AG04450 (cell line): Measurements from ENCODE around the gene LRP1B. TPM values are rescaled to one million over a fixed set of nuclear protein-coding genes. Genes with fewer than 3 reads are reported as not detected.

Experiments
- CTCF ChIA-PET: fragments of 300-600, 350-600 bp; formaldehyde crosslinking; extraction: SDS; loops from one replicate; lab custom pipeline; 2022; ENCODE audit warnings: antibody characterized with exemption, inconsistent platforms; lab: Charles Lee
- POLR2A ChIA-PET: fragments of 350-600 bp; formaldehyde crosslinking; extraction: SDS; loops from one replicate; lab custom pipeline; 2021; ENCODE audit warnings: antibody characterized with exemption, inconsistent platforms; lab: Yijun Ruan, JAX
- DNase-seq: peaks from one replicate; pipeline ENCODE4 v3.0.0-alpha.2; 2011; ENCODE audit warnings: low read depth, low spot score
- H3K27ac ChIP-seq: one replicate; pipeline ENCODE4 v1.5.1; 2012; ENCODE audit warnings: low read depth, low read length, control low read depth
- H3K27me3 ChIP-seq: one replicate; pipeline ENCODE4 v1.6.0; 2012; ENCODE audit warnings: low read length; ENCODE audit not compliant: control insufficient read depth, insufficient read depth
- H3K4me3 ChIP-seq: 2 replicates; pipeline ENCODE4 v1.5.1; 2011; ENCODE audit warnings: mild to moderate bottlenecking, low read depth, low read length, control low read depth
- H3K9me3 ChIP-seq: 2 replicates; pipeline ENCODE4 v1.5.1; 2012; ENCODE audit warnings: low read length; ENCODE audit not compliant: control insufficient read depth, insufficient read depth
- polyA plus RNA-seq: library from polyadenylated mRNA; depleted of rRNA; stranded (reverse); fragments of >200 nt; gene quantifications from 2 replicates; pipeline ENCODE4 v1.2.3, GENCODE V29; 2011
- TF ChIP-seq, protein P1 (sequence below): IDR thresholded peaks from 2 replicates; pipeline ENCODE4 v1.5.1; 2011; ENCODE audit warnings: low read depth, low read length, control low read depth, inconsistent platforms

Gene LRP1B
- polyA plus RNA-seq, 1 experiment, result 0.15 TPM

DNA sequence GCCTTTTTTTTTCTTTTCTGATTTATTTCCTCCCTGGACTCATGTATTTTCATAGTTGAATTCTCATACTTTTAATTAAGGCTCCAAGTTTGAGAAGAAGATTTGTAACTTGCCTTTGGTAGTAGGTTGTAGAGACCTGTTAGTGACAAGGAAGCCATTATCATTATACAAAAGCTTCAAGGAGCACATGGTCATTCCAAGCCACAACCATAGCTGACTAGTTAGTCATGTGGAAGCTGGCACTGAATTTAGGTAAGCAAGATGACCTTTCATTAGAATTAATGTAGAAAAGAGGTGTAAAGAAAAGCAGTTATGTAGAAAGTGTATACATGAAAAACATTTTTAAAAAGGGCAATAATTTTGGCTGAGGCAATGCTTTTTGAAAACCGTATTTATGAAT lies 89.7 kb downstream of the LRP1B start:
- Histone ChIP-seq H3K9me3 (no peaks in the 10 kb centered on the region), H3K27ac (no peak overlapping the region), H3K4me3 (no peak overlapping the region), H3K27me3 (no peaks in the 10 kb centered on the region)
- TF ChIP-seq, protein P1, sequence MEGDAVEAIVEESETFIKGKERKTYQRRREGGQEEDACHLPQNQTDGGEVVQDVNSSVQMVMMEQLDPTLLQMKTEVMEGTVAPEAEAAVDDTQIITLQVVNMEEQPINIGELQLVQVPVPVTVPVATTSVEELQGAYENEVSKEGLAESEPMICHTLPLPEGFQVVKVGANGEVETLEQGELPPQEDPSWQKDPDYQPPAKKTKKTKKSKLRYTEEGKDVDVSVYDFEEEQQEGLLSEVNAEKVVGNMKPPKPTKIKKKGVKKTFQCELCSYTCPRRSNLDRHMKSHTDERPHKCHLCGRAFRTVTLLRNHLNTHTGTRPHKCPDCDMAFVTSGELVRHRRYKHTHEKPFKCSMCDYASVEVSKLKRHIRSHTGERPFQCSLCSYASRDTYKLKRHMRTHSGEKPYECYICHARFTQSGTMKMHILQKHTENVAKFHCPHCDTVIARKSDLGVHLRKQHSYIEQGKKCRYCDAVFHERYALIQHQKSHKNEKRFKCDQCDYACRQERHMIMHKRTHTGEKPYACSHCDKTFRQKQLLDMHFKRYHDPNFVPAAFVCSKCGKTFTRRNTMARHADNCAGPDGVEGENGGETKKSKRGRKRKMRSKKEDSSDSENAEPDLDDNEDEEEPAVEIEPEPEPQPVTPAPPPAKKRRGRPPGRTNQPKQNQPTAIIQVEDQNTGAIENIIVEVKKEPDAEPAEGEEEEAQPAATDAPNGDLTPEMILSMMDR, result no peak
- DNase-seq, result no peak
- ChIA-PET CTCF (no interaction called here), POLR2A (no interaction called here)

DNA sequence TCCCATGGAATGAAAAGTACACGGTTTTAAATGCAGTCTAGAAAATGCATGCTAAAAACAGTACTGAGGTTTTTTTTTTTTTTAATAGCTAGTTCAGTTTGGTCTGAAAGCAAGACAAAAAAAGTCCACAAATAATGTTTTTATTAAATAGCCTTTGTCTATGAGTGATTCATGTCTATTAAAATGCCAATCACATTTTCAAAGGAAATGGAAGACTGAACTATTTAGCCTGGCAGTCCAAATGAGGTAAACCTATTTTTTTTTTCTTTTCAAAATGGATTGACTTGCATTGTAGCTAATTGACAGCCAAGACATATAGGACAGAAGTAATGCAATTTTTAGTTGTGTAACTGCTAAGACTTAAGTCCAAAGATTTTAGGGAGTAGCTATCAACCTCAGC lies 90.3 kb downstream of the LRP1B start:
- ChIA-PET CTCF (no interaction called here), POLR2A (no interaction called here)
- DNase-seq, result no peak
- Histone ChIP-seq H3K9me3 (no peaks in the 10 kb centered on the region), H3K27ac (no peak overlapping the region), H3K4me3 (no peak overlapping the region), H3K27me3 (no peaks in the 10 kb centered on the region)
- TF ChIP-seq, protein P1, result no peak

DNA sequence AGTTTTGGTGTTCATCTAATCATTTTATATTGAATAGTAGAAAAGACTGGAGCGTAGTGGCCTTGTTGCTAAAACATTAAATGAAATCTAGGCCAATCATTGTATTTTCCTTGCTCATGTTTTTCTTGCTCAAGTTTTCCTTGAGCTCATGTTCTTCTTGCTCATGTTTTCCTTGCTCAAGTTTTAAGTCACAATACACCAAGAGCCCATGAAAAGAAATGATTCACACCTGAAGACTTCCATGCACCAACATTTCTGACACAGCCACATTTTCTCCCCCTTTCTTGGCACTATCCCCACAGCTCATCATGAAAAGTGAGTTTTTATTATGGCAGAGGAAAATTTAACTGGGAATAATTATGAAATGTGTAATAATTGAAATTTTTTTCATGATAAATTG lies 92.0 kb downstream of the LRP1B start:
- TF ChIP-seq, protein P1, result no peak
- DNase-seq, result no peak
- CTCF ChIA-PET, result no interaction called here
- no peak overlapping the region for H3K27ac ChIP-seq
- no peak overlapping the region for H3K4me3 ChIP-seq
- H3K9me3 ChIP-seq, result no peaks in the 10 kb centered on the region
- POLR2A ChIA-PET, result no interaction called here
- H3K27me3 ChIP-seq, result no peaks in the 10 kb centered on the region

DNA sequence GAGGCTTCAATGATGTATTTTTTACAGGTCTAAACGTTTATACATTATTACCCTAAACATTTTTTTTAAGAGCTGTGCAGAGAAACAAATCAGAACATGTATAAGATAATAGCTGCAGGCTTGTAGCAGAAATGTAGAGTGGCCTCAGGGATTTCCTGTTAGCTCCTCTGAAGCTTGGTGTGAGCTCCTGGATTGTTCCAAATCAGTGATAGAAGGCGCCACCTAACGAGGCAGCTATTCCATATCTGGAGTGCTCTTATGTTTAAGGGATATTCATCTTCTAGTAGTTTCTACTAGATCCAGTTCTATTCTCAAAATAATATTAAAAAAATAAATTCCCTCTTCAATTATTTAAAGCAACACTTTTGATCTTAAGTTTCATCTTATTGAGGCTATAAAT lies 93.1 kb downstream of the LRP1B start:
- no peak for DNase-seq
- Histone ChIP-seq H3K27ac (no peak overlapping the region), H3K9me3 (no peaks in the 10 kb centered on the region), H3K4me3 (no peak overlapping the region), H3K27me3 (no peaks in the 10 kb centered on the region)
- POLR2A ChIA-PET, result no interaction called here
- TF ChIP-seq, protein P1, result no peak
- CTCF ChIA-PET, result interaction anchor here (0.5 kb wide), 1 partner anchor 557 kb away, joined by 3 read pairs; no protein-coding TSS in a partner anchor

DNA sequence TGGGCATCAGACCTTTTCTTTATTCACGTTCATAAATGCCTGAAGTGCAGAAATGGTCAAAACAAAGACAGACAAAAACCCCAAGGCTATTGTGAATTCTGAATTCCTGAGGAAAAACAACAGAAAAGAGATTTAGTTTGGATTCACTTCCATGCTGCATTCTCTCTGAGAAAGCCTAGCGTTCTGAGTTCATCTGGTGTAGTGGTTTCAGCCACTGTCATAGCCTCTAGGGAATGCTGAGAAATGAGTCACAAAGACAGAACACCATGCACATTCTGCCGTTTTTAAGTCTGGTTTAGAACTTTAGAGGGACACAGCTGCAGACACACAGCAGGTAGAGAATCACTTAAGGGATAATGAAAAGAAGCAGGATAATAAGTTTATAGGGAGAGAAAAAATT lies 93.8 kb downstream of the LRP1B start:
- H3K27ac ChIP-seq, result no peak overlapping the region
- no peak overlapping the region for H3K4me3 ChIP-seq
- H3K27me3 ChIP-seq, result no peaks in the 10 kb centered on the region
- no peak for DNase-seq
- H3K9me3 ChIP-seq, result no peaks in the 10 kb centered on the region
- POLR2A ChIA-PET, result no interaction called here
- TF ChIP-seq, protein P1, result no peak
- CTCF ChIA-PET, result interaction anchor here (0.5 kb wide), 1 partner anchor 557 kb away, joined by 3 read pairs; no protein-coding TSS in a partner anchor
